Panc1 (cell line): ENCODE results near the gene TRIM29. TPM values are rescaled to one million over a fixed set of nuclear protein-coding genes. Genes with fewer than 3 reads are reported as not detected.

ENCODE experiments used
- ATAC-seq: fragments of 200-7000 bp; cut with Tn5 transposase; 2 replicates; pipeline ENCODE4 v1.9.1; 2020; ENCODE audit warnings: mild to moderate bottlenecking, moderate library complexity
- BruUV-seq: library from RNA; stranded (reverse); fragments of 400-500 nt; replicated peaks from 2 replicates; lab custom pipeline; 2021; lab: Mats Ljungman, UMichigan
- CTCF ChIA-PET: fragments of 300-600 bp; sonication (Branson Sonifier 250); formaldehyde crosslinking; loops from one replicate; lab custom pipeline; 2022; ENCODE audit warnings: antibody characterized with exemption; lab: Charles Lee
- POLR2A ChIA-PET: fragments of 300-600 bp; sonication (Branson Sonifier 250); formaldehyde crosslinking; loops from one replicate; lab custom pipeline; 2022; ENCODE audit warnings: antibody characterized with exemption; lab: Charles Lee
- DNase-seq: peaks from one replicate; pipeline ENCODE4 v3.0.0-alpha.2; 2010; ENCODE audit warnings: low read depth, low spot score
- H3K27ac ChIP-seq: 2 replicates; pipeline ENCODE4 v1.5.1; 2011; ENCODE audit warnings: mild to moderate bottlenecking, low read length, inconsistent platforms
- H3K27me3 ChIP-seq: fragments of 200-500 bp; sonication (Bioruptor generic); 2 replicates; pipeline ENCODE4 v1.6.0; 2014; ENCODE audit warnings: low read length, inconsistent platforms; ENCODE audit not compliant: control insufficient read depth, insufficient read depth
- H3K36me3 ChIP-seq: fragments of 200-500 bp; sonication (Bioruptor generic); 2 replicates; pipeline ENCODE4 v1.5.1; 2014; ENCODE audit warnings: inconsistent platforms, mild to moderate bottlenecking, low read length, moderate library complexity; ENCODE audit not compliant: control insufficient read depth, insufficient read depth
- H3K4me1 ChIP-seq: 2 replicates; pipeline ENCODE4 v1.5.1; 2011; ENCODE audit warnings: inconsistent platforms, mild to moderate bottlenecking, low read length, moderate library complexity; ENCODE audit not compliant: control insufficient read depth, insufficient read depth
- H3K4me3 ChIP-seq, 2 experiments: 2 replicates each; pipeline ENCODE4 v1.5.1; 2011 to 2012; ENCODE audit warnings: low read depth in 2 of 2, low read length in 2 of 2, mild to moderate bottlenecking in 2 of 2, inconsistent platforms in 1 of 2, moderate library complexity in 1 of 2
- H3K9me3 ChIP-seq: fragments of 200-500 bp; sonication (Bioruptor generic); 2 replicates; pipeline ENCODE4 v1.5.1; 2014; ENCODE audit warnings: low read depth, mild to moderate bottlenecking, inconsistent platforms, low read length, moderate library complexity; ENCODE audit not compliant: control insufficient read depth, insufficient read depth
- POLR2AphosphoS5 ChIP-seq: IDR thresholded peaks from 2 replicates; pipeline ENCODE4 v1.6.1; 2012; ENCODE audit warnings: mild to moderate bottlenecking, low read depth, low read length, moderate library complexity
- SIN3A ChIP-seq: IDR thresholded peaks from 2 replicates; pipeline ENCODE4 v1.6.1; 2012; ENCODE audit warnings: low read depth, mild to moderate bottlenecking, low read length, moderate library complexity, borderline replicate concordance; ENCODE audit not compliant: insufficient read depth
- TCF7L2 ChIP-seq: IDR thresholded peaks from 2 replicates; pipeline ENCODE4 v1.6.1; 2011; ENCODE audit warnings: mild to moderate bottlenecking, low read depth, low read length, inconsistent platforms
- in situ Hi-C: cut with HindIII; loops from 2 replicates; pipeline ENCODE4 v1.10.0; 2016; ENCODE audit warnings: low sequenced_read_pairs, low pct_unique_long_range_greater_than_20kb
- intact Hi-C: fragments of 100-400 bp; cut with micrococcal nuclease; formaldehyde crosslinking; loops from one replicate; pipeline ENCODE4 v1.10.0; 2022; ENCODE audit not compliant: unreplicated experiment
- total RNA-seq: library from RNA; stranded (reverse); gene quantifications from one replicate; pipeline ENCODE4 v1.2.1, GENCODE V29; 2021; ENCODE audit not compliant: unreplicated experiment
- TF ChIP-seq, protein P1 (sequence below): fragments of 450-650 bp; IDR thresholded peaks from 2 replicates; pipeline ENCODE4 v1.5.1; 2017; ENCODE audit warnings: mild to moderate bottlenecking
- TF ChIP-seq, protein P2 (sequence below), 2 experiments: IDR thresholded peaks; 2 replicates each; pipeline ENCODE4 v1.6.1; 2011 to 2012; ENCODE audit warnings: low read depth in 2 of 2, control low read depth in 1 of 2, low read length in 1 of 2, mild to moderate bottlenecking in 1 of 2, moderate library complexity in 1 of 2; ENCODE audit not compliant: insufficient read depth in 1 of 2

TRIM29 gene
- total RNA-seq, 1 experiment from 2014 or later: 0.64 TPM

DNA sequence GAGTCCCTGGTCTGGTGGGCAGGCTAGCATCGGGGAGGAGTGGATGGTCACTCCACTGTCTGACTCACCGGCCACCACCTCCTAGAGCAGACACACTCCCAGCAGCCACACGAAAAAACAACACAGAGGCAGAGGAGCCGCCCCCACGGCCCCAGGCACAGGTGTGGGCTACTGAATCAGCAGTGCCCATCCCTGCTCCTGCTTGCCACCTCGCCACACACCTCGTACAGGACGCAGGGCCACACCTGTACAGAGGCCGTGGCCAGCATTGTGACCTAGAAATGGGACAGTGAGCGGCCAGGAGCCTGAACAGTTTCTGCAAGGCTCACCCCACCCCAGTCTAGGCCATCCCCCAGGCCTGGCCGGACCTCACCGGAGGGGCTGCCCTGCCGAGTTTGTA, 14.0 kb downstream of the TRIM29 start:
- ATAC-seq (no peak), DNase-seq (no peak)
- no TSS peak for BruUV-seq
- Histone ChIP-seq H3K4me3 (no peak overlapping the region), H3K9me3 (no peaks in the 10 kb centered on the region), H3K36me3 (no peaks in the 10 kb centered on the region), H3K4me1 (no peaks in the 10 kb centered on the region), H3K27ac (no peak overlapping the region), H3K27me3 (peaks cover 18% of the 10 kb centered on the region)
- intact Hi-C loops (no loop called here), in situ Hi-C loops (no loop called here)
- ChIA-PET POLR2A (no interaction called here), CTCF (no interaction called here)
- TF ChIP-seq, protein P1, sequence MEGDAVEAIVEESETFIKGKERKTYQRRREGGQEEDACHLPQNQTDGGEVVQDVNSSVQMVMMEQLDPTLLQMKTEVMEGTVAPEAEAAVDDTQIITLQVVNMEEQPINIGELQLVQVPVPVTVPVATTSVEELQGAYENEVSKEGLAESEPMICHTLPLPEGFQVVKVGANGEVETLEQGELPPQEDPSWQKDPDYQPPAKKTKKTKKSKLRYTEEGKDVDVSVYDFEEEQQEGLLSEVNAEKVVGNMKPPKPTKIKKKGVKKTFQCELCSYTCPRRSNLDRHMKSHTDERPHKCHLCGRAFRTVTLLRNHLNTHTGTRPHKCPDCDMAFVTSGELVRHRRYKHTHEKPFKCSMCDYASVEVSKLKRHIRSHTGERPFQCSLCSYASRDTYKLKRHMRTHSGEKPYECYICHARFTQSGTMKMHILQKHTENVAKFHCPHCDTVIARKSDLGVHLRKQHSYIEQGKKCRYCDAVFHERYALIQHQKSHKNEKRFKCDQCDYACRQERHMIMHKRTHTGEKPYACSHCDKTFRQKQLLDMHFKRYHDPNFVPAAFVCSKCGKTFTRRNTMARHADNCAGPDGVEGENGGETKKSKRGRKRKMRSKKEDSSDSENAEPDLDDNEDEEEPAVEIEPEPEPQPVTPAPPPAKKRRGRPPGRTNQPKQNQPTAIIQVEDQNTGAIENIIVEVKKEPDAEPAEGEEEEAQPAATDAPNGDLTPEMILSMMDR: no peak
- TF ChIP-seq POLR2AphosphoS5 (no peak), SIN3A (no peak), TCF7L2 (no peak)
- TF ChIP-seq, protein P2, sequence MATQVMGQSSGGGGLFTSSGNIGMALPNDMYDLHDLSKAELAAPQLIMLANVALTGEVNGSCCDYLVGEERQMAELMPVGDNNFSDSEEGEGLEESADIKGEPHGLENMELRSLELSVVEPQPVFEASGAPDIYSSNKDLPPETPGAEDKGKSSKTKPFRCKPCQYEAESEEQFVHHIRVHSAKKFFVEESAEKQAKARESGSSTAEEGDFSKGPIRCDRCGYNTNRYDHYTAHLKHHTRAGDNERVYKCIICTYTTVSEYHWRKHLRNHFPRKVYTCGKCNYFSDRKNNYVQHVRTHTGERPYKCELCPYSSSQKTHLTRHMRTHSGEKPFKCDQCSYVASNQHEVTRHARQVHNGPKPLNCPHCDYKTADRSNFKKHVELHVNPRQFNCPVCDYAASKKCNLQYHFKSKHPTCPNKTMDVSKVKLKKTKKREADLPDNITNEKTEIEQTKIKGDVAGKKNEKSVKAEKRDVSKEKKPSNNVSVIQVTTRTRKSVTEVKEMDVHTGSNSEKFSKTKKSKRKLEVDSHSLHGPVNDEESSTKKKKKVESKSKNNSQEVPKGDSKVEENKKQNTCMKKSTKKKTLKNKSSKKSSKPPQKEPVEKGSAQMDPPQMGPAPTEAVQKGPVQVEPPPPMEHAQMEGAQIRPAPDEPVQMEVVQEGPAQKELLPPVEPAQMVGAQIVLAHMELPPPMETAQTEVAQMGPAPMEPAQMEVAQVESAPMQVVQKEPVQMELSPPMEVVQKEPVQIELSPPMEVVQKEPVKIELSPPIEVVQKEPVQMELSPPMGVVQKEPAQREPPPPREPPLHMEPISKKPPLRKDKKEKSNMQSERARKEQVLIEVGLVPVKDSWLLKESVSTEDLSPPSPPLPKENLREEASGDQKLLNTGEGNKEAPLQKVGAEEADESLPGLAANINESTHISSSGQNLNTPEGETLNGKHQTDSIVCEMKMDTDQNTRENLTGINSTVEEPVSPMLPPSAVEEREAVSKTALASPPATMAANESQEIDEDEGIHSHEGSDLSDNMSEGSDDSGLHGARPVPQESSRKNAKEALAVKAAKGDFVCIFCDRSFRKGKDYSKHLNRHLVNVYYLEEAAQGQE (IDR thresholded peaks at IDR 0.05; ENCODE audit: insufficient read depth in 1 of 2, low read depth in 2 of 2, low read length in 1 of 2): no peak

DNA sequence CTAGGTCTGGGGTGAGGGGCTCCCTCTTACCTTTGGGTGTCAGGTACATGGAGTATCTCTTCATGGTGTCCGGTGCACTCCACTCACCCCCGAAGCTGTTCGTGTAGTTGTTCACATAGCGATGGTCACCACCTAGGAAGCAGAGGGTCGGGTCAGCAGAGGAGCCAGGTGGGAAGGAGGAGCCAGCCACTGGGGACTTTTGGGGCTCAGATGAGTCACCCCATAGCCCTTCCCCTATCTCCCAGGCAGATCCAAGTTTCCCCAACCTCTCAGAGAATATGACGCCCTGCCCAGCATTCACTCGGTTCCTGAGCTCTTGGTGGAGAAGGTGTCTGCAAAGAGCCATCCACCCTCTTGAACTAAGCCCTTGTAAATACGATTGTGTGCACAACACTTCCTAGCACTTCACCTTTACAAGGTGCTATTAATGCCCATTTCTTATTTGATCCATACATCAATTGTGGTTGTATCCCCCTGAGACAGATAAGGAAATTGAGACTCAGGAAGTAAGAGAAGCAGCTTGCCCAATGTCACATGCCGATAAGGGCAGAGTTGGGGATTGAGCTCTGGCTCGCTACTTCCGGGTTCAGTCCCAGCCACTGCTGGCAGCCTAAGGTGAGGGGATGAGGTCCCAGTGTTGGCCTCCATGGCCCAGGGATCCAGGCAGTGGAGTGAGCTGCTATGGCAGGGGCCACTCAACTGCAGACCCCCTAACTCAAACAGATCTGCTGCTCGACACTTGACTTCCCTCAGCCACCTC, 14.8 kb downstream of the TRIM29 start:
- POLR2A ChIA-PET: no interaction called here
- no peak overlapping the region for H3K27ac ChIP-seq
- intact Hi-C loops (no loop called here), in situ Hi-C loops (no loop called here)
- no peak for DNase-seq
- CTCF ChIA-PET: no interaction called here
- peaks cover 12% of the 10 kb centered on the region for H3K27me3 ChIP-seq
- no TSS peak for BruUV-seq
- H3K9me3 ChIP-seq: no peaks in the 10 kb centered on the region
- no peaks in the 10 kb centered on the region for H3K36me3 ChIP-seq
- ATAC-seq: no peak
- TF ChIP-seq TCF7L2: no peak
- TF ChIP-seq, protein P1: no peak
- TF ChIP-seq, protein P2 (IDR thresholded peaks at IDR 0.05; ENCODE audit: insufficient read depth in 1 of 2, low read depth in 2 of 2, low read length in 1 of 2): no peak
- TF ChIP-seq POLR2AphosphoS5: no peak
- no peak for TF ChIP-seq SIN3A
- H3K4me3 ChIP-seq: no peak overlapping the region
- no peaks in the 10 kb centered on the region for H3K4me1 ChIP-seq
